HG03280 (cell line): ENCODE data around the gene NID2.

Experiments used
- ATAC-seq: cut with Tn5 transposase; IDR thresholded peaks from one replicate; pipeline ENCODE4 v1.9.1; 2021; ENCODE audit warnings: mild to moderate bottlenecking, moderate library complexity; ENCODE audit not compliant: unreplicated experiment

The NID2 gene

DNA sequence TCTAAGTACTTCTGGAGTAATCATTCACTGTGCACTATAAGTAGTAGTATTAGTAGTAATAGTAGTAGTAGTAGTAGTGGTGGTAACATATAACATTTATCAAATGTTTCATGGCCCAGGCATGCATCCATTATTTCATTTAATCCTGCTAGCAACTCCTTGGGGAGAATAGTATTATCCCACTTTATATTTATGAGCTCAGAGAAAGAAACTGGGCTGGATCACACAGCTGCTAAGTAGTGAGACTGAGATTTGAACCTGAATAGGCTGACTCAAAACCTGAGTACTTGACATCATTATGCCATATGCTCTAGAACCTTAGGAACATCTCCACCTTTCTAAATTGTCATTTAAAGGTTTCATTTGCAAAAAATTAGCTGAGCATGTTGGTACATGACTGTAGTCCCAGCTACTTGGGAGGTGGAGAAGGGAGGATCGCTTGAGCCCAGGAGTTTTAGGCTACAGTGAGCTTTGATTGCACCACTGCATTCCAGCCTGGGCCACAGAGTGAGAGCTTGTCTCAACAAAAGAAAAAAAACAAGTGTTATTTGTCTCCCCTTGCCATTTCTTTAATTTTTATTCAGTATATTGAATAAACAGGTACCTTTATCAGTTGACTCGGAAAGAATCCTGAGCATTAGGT is 11.4 kb upstream of the NID2 start:
- no peak for ATAC-seq

DNA sequence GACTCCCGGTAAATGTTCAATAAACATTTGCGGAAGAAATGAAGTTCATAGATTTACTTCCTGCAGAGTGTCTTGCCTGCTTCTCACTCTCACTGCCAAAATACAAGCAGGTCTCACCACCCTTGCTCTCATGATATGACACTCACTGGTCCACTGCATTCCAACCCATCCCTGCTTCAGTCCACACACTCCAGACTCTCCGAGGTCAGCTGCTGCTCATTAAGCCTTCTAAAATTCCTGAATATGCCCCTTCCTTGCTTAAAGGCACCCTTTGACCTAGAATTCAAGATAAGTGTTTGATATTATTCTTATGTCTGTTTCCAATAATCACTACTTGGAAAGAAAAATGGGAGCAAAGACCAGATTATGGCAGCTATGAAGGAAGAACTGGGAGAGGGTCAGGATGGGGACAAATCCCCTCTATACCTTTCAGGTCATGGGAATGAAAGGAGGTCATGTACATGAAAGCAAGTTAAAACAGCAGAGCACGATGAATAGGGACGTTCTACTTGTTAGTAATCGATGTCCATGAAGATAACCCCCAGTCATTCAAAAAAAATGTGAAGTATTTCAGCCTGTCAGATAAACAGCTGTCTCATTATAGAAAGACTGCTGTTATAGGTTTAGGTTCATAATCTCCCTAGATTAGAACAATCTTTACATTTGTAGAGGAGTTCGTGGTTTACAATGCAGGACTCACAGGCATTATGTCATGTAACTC is 10.5 kb upstream of the NID2 start:
- no peak for ATAC-seq

DNA sequence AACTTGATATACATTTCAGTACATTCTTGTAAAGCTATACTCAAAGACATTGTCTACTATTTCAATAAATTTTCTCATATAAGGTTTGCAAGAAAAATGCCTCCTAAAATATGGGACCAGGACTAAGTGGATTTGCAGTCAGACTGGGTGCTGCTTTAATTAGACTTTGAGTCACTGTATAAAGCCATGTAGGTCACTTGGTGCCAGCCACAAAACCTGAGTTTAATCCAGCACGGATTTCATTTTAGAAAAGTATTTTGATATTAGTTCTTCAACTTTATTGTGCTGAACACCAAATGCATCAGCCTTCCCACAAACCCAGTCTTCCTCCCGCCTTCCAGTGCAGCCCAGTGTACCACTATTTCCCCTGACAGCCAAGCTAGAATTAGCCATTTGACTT is 9.9 kb upstream of the NID2 start:
- no peak for ATAC-seq

DNA sequence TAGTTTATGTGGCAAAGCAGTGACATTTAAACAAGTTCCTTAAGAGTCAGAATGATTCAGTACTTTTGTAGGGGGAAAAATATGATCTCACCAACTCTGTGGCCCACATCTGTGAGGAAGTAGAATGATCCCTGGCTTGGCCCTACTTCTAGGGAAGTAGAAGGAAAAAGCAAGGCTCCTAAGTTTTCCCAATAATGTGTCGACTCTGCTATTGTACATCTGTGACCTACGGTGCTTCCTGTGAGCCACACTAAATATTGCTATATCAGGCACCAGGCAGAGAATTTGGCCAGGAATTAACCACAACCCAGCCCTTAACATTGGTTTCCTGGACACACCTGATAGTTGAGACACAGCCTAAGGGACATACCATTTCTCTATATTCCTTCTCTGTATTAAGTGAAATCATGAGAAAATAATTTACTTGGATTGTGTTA is 9.3 kb upstream of the NID2 start:
- ATAC-seq, result no peak

DNA sequence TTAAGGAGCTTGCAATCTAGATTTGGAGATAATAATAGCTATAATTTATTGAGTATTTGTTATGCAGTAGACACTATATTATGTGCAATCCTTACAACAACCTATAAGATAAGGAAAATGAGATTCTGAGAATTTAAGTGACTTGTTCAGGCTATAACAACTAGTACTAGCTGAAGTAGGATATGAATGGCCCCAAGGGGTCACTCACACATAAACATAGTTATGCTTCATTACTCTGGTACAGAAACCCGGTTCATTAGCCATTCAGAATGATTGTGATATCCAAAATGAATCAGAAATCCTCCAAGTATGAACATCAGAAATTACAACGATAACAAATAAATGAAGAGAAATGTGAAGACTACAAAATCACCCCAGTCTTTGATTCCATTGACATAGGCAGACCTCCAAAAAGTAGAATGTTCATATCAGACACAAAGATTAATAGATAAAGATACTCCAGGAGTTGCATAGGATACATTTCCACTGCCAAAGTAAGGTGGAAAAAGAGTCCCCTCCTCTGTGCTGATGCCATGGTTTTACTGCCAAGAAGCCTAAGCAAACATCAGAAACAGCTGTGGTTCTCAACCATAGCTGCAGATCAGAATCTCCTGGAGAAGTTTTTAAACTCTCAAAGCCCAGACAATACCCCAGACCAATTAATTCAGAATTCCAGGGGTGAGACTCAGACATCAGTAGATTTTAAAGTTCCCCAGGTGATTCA is 8.6 kb upstream of the NID2 start:
- ATAC-seq, result no peak

DNA sequence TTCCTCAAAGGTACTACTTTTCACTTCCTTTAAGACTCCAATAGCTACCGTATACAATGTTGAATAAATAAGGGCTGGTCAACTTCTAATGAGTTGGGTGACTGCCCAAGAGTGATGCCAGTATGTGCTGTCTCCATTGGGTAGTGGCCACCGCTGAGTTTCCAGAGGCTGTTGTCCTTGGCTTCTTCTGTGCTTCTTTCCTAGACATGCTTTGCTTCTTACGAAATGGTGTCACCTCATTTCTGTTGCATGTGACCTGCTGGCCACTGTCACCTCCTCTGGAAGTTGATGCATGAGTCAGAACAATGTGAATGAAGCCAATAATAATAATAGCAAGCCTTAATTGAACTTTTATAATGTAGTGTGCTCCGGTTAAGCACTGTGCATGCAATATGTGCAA is 7.5 kb upstream of the NID2 start:
- no peak for ATAC-seq

DNA sequence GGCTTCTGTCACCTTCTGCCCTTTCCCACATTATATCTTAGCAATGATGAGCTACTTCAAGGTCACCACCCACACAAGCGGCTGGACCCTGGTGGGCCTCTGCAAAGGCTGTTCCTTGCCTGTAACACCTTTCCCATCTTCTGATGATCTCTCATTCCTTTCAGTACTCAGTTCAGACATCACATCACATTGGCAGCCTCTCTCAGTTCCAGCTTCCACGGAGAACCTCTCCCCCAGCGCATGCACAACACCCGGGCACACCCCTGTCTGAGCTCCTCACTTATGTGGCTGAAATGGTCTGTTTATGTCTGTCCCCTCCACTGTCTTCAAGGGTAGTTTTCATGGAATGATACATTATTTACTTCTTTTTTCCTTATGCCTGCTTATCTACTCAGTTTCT is 6.5 kb upstream of the NID2 start:
- ATAC-seq, result no peak

DNA sequence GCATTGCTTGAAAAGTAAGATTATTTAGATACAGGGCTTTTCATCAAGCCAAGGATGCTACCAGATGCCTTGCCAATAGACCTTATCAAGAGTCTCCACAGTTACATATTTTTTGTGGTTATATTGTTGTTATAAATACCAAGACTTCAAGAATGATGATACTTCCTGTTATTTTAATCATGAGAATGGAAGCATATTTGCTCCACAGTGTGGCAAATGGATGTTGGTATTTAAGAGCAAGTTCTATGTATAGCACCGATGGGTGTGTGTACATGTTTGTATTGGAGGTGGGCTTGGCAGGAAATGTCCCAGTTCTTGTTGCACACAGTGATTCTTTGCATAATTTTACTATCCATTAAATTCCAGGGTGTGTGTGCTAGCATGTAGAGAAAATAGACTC is 4.4 kb upstream of the NID2 start:
- no peak for ATAC-seq

DNA sequence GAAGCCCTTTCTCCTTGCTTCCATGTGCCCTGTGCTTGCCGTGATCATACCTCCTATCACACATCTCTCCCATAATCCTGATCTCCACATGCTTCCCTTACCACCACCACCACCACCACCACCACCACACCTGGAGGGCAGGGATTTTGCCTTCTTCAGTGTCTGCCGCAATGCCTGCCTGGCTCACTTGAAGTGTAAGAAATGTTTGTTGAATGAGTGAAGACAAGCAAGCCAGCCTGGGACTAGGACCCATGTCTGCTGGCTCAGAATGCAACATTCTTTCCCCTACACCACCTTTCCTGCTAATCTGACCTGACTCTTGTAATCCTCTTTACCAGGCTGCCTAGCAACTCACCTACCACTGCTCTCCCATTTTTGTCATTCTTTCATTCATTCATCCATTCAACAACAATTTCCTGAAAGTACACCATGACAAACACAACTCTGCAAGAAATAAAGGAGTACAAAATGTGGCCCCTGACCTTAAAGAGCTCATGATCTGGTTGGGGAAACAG is 3.5 kb upstream of the NID2 start:
- no peak for ATAC-seq

DNA sequence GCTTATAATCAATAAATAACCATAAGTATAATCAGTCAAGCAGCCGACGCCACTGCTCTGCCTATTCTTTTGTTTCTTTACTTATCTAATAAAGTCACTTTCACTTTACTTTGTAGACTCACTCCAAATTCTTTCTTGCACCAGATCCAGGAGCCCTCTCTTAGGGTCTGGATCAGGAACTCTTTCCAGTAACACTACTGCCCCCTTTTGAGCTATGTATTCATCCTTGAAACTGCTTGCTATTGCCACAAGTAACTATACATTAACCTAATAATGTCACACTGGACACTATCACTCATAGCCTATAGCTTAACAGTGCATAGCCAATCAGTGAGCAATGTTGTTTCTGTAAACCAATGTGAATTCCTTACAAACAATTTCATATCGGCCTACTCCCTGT is 2.8 kb upstream of the NID2 start:
- no peak for ATAC-seq

DNA sequence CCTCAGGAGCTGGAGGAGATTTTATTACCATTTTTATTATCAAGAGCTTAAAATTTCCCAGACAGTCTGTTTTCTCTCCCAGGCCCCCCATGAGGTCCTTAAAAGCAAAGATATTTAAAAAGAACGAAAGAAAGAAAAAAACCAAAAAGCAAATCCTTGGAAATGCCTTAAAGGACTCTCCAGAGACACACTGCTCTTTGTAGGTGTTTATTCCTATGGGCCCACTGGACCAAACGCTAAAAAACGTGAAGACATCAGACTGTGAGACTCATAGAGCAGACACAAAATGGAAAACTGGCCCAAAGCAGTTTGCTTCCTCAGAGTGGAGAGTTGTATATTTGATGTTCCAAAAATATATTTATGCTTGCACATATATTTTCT is 1.2 kb upstream of the NID2 start:
- no peak for ATAC-seq

DNA sequence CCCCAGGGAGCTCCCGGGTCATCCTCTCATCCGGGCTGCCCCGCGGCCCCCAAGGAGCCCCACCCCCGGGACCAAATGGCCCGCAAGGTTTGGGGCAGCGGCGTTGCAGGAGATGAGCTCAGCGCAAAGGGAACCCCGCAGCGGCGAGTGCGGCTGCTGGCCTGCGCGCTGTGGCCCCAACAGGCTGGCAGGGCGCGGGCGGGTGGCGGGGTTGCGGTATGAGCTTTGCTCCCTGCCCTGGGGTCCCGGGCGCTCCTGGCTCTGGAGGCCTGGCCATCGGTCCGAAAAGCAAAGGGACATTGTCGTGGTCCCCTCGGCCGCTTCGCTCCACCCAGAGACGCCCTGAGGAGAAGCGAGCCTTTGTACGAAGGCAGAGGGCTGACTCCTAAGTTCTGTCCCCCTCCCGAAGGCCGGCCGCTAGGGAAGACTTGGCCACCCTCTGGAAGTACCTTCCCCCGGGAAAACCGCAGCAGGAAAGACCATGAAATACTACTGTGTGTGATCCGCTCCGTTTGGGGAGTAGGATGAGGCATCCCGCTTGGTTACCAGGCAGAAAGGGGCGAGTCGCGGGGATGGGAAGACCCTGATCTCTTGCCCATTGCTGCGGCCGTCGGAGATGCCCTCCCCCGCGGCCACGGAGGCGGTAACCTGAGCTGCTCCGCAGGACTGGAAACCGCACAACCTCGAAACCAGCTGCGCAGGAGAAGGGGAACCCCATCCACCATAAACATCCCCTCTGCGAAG is 620 bp upstream of the NID2 start:
- no peak for ATAC-seq

DNA sequence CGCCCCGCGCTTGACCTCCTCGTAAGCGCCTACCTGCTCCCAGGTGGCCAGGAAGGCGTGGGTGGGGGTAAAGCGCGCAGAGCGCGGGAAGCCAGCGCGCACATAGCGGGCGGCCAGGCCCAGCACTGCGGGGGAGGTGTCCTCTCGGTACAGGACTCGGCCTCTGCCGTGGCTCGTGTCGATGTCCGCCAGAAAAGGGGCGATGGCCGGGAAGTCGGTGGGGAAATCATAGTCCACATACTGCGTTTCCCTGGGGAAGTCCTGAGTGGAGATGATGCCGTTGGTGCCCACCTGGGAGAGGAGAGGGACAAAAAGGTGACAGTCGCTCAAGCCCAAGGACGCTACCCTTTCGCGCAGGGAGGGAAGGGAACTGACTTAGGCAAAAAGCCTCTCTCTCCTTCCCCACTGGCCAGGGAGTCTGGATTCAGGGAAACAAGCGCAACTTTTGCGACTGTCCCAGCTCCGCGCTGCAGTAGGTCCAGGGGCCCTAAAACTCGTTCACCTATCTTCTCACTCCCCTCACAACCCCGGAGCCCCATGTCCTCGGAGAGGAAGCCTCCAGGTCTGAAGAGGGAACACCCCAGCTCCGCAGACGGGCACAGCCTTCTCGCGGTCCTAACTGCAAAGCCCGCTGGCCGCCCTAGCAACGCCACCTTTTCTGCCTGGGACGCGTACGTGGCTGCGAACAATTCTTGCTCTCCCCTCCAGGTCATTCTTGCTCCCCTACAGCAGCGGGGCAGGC is 815 bp downstream of the NID2 start:
- no peak for ATAC-seq

DNA sequence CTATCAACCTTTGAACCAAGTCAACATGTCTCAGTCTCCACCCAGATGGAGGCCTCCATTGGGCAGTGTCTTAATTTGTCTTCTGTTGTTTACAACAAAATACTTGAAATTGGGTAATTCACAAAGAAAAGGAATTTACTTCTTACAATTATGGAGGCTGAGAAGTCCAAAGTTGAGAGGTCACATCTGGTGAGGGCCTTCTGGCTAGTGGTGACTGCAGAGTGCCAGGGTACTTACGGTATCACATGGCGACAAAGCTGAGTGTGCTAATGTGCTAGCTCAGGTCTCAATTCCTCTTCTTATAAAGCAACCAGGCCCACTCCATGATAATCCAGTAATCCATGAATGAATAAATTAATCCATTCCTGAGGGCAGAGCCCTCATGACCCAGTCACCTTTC is 4.7 kb downstream of the NID2 start:
- no peak for ATAC-seq

DNA sequence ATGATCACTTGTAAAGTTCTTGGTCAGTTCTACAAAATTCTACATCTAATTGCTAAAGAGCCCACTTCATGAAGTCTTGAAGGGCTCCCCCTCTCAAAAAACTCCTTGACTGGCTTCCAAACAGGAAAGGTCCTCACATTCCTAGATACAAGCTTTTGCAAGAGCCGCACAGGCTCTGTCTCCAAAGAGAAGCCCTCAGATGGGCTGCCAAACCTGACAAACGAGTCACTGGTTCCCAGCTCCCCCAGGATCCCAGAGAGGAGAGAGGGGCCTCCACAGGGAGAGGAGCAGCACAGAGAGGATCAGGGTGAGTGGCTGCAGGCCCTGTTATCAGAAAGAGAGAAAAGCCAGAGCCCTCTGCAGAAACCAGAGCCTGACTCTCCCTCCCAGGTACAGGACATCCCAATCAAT is 5.8 kb downstream of the NID2 start:
- ATAC-seq, result no peak

DNA sequence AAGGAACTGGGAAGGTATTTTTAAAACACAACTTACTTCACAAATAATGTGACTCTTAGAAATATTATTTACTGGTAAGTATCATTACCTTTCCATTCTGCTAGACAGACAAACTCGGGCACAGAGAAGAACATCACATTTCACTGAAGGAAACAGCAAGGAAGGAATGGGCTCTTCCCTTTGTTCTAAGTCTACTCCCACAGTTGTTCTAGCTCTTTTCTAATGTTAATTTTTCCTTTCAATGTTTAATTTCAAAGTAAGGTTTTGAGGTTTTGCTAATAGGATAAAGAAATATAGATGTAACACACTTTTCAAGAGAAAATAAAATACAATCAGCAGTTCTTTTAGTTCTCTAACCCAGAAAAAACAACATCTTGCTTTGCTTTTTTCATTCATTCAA is 7.0 kb downstream of the NID2 start:
- no peak for ATAC-seq

DNA sequence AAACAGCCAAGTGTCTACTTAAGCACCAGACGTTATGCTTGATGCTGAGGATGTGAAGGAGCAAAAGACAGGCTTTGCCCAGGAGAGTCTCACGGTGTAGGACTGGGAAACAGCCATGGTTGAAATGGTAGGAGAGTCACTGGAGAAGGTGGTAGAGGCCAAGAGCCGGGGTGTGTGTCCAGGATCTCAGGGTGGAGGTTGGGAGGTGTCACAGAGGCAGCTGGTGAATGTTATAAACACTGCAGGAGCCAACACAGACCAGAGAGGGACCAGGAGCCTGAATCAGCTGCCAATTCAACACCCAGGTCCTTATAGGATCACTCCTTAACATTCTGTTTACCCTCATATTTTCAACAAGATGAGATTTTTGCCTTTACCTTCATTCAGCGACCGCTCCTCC is 7.5 kb downstream of the NID2 start:
- no peak for ATAC-seq

DNA sequence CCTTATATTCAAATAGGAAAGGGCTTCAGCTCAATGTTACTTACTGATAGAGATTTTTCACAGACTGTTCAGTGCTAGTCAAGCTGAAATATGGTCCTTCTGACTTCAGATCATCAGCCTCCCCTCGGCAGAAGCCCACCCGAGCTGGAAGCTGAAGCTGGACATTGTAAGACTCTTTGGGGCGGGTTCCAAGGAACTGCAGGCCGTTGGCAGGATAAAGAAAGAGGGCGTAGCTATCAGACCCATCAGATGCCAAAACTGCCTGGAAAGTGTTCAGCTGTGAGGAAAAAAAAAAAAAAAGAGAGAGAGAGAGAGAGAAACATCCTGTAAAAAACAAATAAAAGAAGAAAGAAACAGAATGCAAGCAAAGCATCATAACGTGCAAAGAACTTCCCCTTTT is 8.8 kb downstream of the NID2 start:
- ATAC-seq, result no peak

DNA sequence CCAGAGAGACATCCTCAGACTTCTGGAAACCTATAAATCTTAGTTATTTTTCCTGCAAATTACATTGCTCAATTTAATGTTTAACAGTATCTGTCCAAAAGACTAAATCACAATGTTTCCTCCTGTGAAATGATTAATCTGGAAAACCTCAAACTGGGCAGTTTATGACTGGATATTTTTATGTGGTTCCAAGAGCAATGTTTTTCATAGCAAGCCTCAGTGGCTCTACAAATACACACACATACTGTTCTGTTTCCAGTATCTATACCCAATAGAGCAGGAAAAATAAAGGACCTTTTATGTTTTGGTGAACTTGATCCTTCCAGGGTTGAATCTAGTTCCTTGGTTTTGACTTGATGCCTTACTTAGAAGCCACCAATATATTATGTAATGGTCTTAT is 9.2 kb downstream of the NID2 start:
- no peak for ATAC-seq

DNA sequence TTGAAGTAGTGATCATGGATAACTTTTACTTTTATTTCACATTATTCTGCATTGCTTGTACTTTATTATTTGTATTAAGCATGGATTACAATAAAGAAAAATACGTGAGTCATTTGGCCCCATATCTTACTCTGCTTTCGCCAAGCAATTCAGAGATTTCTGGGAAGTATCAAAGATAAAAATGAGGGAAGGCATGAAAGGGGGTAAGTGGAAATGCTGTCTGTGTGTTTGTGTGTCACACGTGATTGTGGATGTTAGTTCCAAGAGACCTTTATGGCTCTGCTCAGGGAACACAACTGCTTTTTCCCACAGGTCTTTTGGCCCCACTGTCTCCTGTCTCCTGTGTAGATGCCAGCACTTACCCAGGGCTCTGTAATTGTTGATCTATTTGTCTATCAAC is 10.5 kb downstream of the NID2 start:
- ATAC-seq, result no peak

DNA sequence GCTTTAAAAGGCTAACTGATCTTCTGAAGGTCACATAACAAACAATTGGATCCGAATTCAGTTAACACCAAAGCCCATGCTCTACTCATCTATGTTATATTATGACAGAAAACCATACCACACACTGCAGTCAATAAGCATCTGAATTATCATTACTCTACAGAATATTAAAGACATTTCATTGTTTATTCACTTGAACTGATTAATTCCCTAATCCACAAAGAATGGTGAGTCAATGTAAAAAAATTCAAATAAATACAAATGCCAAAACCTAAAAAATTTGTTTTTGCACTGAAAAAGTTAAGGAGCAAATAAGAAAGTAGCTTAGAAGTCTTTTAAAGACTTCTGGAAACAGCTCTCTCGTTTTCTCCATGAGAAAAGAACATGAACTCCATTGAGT is 13.7 kb downstream of the NID2 start:
- no peak for ATAC-seq
